ENCODE measurements around the gene LAMP2.
"Not testable (repeated sequence)": the region's sequence is repeated elsewhere in the genome, so short reads cannot be mapped to it uniquely, and the experiment has no call there.

The LAMP2 gene

DNA sequence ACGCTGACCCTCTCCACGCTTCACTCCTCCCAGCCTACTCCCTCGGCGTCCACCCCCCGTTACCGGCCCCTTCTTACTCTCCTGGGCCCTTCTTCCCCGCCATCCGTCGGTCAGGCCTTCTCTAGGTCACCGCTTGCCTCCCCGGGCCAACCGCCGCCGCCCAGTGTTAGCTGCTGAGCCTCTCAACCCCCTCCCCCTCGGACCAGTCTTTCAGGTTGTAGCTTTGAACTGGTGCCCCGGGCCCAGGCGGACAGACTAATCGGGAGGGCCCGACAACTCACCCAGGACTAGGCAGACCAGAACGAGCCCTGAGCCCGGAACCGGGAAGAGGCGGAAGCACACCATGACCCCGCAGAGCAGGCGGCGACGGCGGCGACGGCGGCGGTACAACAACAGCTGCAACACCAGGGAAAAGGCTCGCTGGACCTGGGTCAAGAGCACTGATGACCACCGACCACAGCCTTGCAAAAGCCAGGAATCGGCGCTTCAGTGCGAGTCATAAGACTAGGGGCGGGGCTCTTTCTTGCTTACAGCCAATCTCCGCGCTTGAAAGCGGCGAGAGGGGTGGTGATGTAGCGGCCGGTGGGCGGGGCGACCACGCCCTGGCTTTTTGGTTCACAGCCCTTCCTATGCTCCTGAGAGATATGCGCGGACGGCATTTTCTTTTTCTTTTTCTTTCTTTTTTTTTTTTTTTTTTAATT is at the start of gene LAMP2:
TSS of gene LAMP2 (minus strand) at position 472 of the 701 bp plus-strand sequence. CDS start at position 345, 127 bp downstream.
- DNase-seq: peak; percentile 37

DNA sequence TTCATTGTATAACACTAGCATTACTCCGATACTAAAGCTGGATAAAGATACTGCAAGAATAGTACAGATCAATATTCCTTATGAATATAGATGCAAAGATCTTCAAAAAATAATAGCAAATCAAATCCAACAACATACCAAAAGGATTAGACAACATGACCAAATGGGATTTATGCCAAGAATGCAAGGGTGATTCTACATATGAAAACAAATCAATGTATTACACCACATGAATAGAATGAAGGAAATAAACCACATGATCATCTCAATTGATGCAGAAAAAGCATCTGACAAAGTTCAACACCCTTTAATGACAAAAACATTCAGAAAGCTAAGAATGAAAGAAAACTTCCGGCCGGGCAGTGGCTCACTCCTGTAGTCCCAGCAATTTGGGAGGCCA is 48.8 kb upstream of the LAMP2 start:
- no peak for DNase-seq

DNA sequence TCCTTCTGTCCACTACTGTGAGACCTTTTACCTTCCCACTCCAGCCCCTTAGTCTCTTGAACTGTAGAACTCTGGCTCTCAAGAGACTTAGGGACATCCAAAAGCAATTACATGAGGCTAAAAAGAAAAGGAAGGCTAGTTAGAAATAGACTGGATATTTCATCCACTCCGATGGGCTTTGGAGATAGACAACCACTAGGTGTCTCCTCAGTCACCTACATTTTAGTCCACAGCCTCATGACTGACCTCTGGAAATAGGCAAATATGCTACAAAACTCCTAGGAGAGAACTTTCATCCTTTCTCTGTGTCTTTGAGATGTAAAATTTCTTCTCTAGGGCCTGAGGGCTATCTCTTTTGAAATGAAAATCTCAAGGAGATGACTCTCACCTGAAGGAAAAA is 45.1 kb upstream of the LAMP2 start:
- DNase-seq: no peak

- no peak for DNase-seq
Measured at GRCh38 chrX:120512627-120513026, 43.5 kb upstream of the LAMP2 start.

- DNase-seq: no peak
Measured at GRCh38 chrX:120512222-120512621, 43.1 kb upstream of the LAMP2 start.

- no peak for DNase-seq
Measured at GRCh38 chrX:120504569-120504968, 35.5 kb upstream of the LAMP2 start.

- no peak for DNase-seq
Measured at GRCh38 chrX:120499301-120500072, 30.4 kb upstream of the LAMP2 start.

- DNase-seq: not testable (repeated sequence)
Measured at GRCh38 chrX:120490119-120490518, 21.0 kb upstream of the LAMP2 start.

DNA sequence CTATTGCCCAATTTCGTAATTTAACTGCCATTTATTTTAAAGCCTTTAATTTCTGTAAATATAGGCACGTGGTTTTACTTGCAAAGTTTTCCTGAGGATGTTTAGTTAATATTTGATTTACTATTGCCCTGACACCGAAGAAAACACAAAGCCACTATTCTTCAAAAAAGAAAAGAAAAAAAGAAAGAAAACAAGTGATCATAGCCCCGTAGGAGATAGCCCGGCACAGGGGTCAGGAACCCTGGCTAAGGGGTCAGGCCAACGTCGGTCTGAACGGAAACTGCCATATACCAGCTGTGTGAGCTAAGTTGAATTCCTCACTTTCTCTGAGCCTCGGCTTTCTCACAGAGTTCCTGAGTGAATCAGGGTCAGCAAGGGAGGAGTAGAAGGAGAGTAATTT is 17.7 kb upstream of the LAMP2 start:
- DNase-seq: no peak

GRCh38 chrX:120485638-120486520 is 16.8 kb upstream of the LAMP2 start:
- peak; percentile 75 for DNase-seq

DNA sequence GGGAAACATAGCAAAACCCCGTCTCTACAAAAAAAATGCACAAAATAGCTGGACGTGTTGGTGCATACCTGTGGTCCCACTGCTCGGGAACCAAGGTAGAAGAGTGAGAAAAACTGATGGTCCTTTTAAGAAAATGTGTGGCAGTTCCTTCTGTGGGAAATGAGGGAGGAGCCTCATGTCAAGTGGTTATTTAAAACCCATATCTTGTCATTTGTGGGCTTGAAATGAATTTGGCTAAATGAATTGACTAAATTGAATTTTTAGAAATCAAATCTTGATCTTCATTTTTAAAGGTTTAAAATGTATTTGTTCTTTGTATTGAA is 16.2 kb upstream of the LAMP2 start:
- DNase-seq: no peak

DNA sequence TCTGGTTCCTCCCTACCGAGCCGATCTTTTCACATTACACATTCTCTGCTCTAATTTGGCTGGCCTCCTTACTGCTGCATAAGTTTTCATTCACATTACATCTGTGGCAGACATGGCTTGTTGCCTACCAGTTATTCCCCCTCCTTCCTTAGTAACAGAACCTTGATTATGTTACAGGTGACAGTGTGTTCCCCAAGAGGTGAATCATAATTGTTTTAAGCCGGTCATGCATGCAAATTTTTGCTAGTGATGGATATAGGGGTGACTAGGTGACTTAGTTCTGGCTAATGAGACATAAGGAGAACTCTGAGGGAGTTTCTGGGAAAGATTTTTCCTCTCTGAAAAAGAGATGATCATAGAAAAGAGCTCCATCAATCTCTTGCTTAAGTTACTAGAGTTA is 8.4 kb upstream of the LAMP2 start:
- DNase-seq: no peak

DNA sequence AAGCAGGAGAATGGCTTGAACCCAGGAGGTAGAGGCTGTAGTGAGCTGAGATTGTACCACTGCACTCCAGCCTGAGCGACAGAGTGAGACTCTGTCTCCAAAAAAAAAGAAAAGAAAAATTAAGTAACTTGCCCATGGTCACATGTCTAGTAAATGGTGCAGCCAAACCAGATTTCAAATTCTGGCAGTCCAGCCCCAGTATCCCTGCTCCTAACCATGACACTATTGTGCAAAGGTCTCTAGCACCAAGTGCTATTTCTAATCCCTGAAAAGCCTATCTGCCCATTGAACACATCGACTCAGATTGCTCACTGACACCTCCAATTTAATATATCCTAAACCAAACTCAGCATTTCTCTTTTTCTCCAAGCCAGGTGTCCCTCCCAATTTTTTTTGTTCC is 7.6 kb upstream of the LAMP2 start:
- DNase-seq: no peak

GRCh38 chrX:120475447-120475846 is 6.4 kb upstream of the LAMP2 start:
- peak; percentile 1 for DNase-seq

- no peak for DNase-seq
Measured at GRCh38 chrX:120474085-120474484, 5.0 kb upstream of the LAMP2 start.

GRCh38 chrX:120469657-120470056 is 561 bp upstream of the LAMP2 start:
- DNase-seq: not testable (repeated sequence)

DNA sequence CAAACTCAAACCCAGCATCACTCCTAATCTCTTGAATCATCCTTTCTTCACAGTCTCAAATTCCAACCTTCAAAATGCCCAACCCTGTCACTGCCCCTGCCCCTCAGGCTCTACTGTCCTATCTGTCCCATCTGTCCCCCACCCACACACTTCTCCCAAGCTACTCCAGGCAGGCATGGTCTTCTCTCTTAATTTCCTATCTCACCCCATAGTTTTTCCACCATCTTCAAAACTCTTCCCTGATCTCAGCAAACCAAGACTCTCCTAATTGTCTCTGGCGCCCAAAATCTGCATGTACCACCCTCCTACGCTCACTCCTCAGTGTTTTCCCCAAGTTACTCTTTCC is 644 bp downstream of the LAMP2 start:
- no peak for DNase-seq

GRCh38 chrX:120468071-120468470 is 1.0 kb downstream of the LAMP2 start:
- DNase-seq: no peak

- DNase-seq: no peak
Measured at GRCh38 chrX:120464411-120464810, 4.7 kb downstream of the LAMP2 start.

DNA sequence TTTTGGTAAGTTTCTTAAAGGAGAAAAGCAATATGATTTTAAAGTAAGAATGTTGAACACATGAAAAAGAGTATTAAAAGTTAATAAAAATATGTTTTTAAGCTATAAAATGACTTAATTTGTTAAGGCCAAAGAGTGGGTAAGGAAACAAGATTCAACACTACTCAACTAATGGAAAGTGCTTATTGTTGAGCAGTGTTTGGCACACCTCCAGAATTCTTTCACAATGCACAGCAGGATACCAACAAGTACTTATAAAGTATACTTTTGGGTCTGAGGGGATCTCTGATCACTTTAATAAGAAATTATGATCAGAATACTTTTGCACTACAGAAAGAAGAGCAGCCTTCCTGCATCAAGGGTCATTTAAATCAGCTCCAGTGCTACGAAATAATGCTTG is 5.9 kb downstream of the LAMP2 start:
- DNase-seq: no peak

- no peak for DNase-seq
Measured at GRCh38 chrX:120462370-120462769, 6.7 kb downstream of the LAMP2 start.

DNA sequence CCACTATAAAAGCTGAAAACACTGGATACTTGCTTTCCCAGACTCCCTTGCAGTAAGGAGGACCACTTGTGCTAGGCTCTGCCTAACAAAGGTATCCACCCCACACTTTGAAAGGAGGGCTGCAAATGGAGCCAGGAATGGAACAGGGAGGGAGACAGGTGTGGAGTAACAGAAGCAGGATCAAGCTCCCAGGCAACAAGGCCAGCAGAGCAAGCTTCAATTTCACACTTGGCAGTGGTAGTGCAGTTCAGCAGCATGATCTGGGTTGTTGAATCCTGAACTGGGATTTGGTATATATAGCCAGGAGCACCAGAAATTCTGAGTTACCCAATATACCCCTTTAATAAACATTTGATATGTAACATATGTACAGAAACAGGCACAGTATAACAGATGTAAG is 9.8 kb downstream of the LAMP2 start:
- no peak for DNase-seq

- no peak for DNase-seq
Measured at GRCh38 chrX:120457766-120458180, 11.3 kb downstream of the LAMP2 start.

DNA sequence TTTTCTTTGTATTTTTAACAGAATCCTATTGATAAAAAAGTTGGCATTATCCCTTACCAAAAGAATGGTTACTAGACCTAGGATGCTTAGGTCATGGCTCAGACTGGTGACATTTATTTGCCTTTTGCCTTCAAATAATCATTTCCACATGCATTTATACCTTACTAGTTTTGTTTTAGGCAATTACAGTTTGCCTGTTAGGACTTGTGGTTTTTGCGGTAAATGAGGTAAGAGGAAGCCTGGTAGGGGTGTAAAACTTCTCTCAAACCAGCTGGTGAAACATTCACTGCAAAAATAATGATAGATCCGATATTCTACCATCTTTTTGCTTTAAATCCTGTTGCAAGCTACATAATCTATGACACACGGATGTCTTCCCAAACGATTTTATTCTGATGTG is 12.1 kb downstream of the LAMP2 start:
- DNase-seq: no peak
